ENCODE results near the gene LSM12. TPM values are rescaled to one million over a fixed set of nuclear protein-coding genes. Genes with fewer than 3 reads are reported as not detected.
A peak's percentile ranks its signal among the peaks of the same experiment; 100 is the strongest.

Gene LSM12
- total RNA-seq, 4 donors from 2014 or later, result 27.8 to 44.6 (median 33.3) TPM

- Histone ChIP-seq H3K4me1 (peaks cover 41% of the 10 kb centered on the region), H3K36me3 (no peaks in the 10 kb centered on the region), H3K27me3 (peaks cover 22% of the 10 kb centered on the region), H3K27ac (no peak overlapping the region), H3K4me3 (peak overlapping the region; percentile 57), H3K9me3 (no peaks in the 10 kb centered on the region)
- no CpG with 5 or more reads among the region's 71 CpGs for WGBS
- peak in 1 of 2 donors; percentile 71 for DNase-seq (ENCODE audit: low spot score in 2 of 2)
- no peak for TF ChIP-seq POLR2AphosphoS5 (IDR thresholded peaks at IDR 0.05)
- TF ChIP-seq CTCF (IDR thresholded peaks at IDR 0.05), result no peak
Observed at GRCh38 chr17:44004761-44005526, 61.5 kb downstream of the LSM12 start.

DNA sequence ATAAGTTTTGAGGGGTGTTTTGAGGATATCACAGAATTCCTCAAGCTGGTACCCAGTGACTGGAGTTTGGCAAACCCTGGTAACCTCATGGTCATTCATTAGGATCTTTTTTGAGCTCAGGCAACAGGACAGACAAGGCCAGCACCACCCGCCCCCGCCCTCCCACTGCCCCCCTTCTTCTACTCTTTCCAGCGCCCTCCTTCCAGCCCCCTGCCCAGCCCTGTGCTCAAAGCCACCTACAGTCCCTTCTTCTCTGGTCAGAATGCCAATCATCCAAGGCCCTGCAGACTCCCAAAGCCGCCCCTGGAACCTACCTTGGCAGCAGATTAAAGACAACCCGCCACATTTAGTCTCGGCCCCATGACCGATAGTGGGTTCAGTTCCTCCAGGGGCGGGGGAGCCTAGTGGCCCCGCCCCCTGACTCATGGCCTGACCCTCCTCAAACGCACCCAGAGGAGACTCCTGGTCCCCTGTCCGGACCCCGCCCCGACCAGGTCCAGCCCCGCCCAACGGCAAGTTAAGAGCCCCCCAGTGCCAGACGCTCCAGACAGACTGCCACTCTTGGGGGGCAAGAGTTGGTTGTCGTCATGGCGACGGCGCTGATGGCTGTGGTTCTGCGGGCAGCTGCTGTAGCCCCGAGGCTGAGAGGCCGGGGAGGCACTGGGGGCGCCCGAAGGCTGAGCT, 62.3 kb downstream of the LSM12 start, which contains the start of gene NAGS:
TSS of gene NAGS (plus strand) at position 546 of the 684 bp plus-strand sequence. CDS start at position 588, 42 bp downstream.
- peaks cover 41% of the 10 kb centered on the region for H3K4me1 ChIP-seq
- H3K9me3 ChIP-seq, result no peaks in the 10 kb centered on the region
- TF ChIP-seq EP300 (IDR thresholded peaks at IDR 0.05) (no peak), POLR2AphosphoS5 (IDR thresholded peaks at IDR 0.05) (no peak), CTCF (IDR thresholded peaks at IDR 0.05) (no peak), POLR2A (IDR thresholded peaks at IDR 0.05) (no peak)
- WGBS, result 39% methylated on average over 10 of the region's 25 CpGs
- H3K27ac ChIP-seq, result no peak within 1 kb of the TSS
- H3K4me3 ChIP-seq, result peak within 1 kb of the TSS; percentile 57
- H3K27me3 ChIP-seq, result peaks cover 22% of the 10 kb centered on the region
- no peaks in the 10 kb centered on the region for H3K36me3 ChIP-seq
- peak in 1 of 2 donors; percentile 72 for DNase-seq (ENCODE audit: low spot score in 2 of 2)

GRCh38 chr17:44002141-44002848, 64.2 kb downstream of the LSM12 start:
- no peaks in the 10 kb centered on the region for H3K9me3 ChIP-seq
- no peaks in the 10 kb centered on the region for H3K36me3 ChIP-seq
- H3K27ac ChIP-seq, result no peak overlapping the region
- TF ChIP-seq POLR2A (IDR thresholded peaks at IDR 0.05) (no peak), CTCF (IDR thresholded peaks at IDR 0.05) (no peak), POLR2AphosphoS5 (IDR thresholded peaks at IDR 0.05) (no peak), EP300 (IDR thresholded peaks at IDR 0.05) (no peak)
- H3K4me3 ChIP-seq, result no peak overlapping the region
- DNase-seq (ENCODE audit: low spot score in 2 of 2), result no peak
- whole genome bisulfite sequencing, result 69% methylated on average over 9 of the region's 9 CpGs
- H3K27me3 ChIP-seq, result peaks cover 22% of the 10 kb centered on the region
- H3K4me1 ChIP-seq, result peaks cover 30% of the 10 kb centered on the region

GRCh38 chr17:44001461-44001920, 65.0 kb downstream of the LSM12 start:
- no peak for DNase-seq (ENCODE audit: low spot score in 2 of 2)
- Histone ChIP-seq H3K27ac (no peak overlapping the region), H3K9me3 (no peaks in the 10 kb centered on the region), H3K27me3 (peaks cover 22% of the 10 kb centered on the region), H3K4me1 (peaks cover 23% of the 10 kb centered on the region), H3K4me3 (no peak overlapping the region), H3K36me3 (no peaks in the 10 kb centered on the region)
- WGBS, result 94% methylated on average over 2 of the region's 2 CpGs
- no peak for TF ChIP-seq EP300 (IDR thresholded peaks at IDR 0.05)
- TF ChIP-seq CTCF (IDR thresholded peaks at IDR 0.05), result no peak

Data from suprapubic skin (tissue), 4 donors.